T-helper 1 cell treated with Interleukin-12 subunit alpha and Interleukin-12 subunit beta and Interleukin-4 antibody, amounts not matched to agents 30 ng/mL and 1 ng/mL, for 36 hours (primary cell): ENCODE measurements around the gene PGAP3. TPM values are rescaled to one million over a fixed set of nuclear protein-coding genes. Genes with fewer than 3 reads are reported as not detected.

Experiments
- intact Hi-C: fragments of 100-400 bp; cut with micrococcal nuclease; formaldehyde crosslinking; loops from one replicate; pipeline ENCODE4 v1.15.1; 2024
- total RNA-seq: library from RNA; stranded (reverse); gene quantifications from 2 replicates; pipeline ENCODE4 v1.2.3, GENCODE V29; 2022

PGAP3 gene
- total RNA-seq, 1 donor from 2014 or later = 22.1 TPM

GRCh38 chr17:39672522-39673334 lies 15.1 kb downstream of the PGAP3 start:
- intact Hi-C loops = no loop called here

DNA sequence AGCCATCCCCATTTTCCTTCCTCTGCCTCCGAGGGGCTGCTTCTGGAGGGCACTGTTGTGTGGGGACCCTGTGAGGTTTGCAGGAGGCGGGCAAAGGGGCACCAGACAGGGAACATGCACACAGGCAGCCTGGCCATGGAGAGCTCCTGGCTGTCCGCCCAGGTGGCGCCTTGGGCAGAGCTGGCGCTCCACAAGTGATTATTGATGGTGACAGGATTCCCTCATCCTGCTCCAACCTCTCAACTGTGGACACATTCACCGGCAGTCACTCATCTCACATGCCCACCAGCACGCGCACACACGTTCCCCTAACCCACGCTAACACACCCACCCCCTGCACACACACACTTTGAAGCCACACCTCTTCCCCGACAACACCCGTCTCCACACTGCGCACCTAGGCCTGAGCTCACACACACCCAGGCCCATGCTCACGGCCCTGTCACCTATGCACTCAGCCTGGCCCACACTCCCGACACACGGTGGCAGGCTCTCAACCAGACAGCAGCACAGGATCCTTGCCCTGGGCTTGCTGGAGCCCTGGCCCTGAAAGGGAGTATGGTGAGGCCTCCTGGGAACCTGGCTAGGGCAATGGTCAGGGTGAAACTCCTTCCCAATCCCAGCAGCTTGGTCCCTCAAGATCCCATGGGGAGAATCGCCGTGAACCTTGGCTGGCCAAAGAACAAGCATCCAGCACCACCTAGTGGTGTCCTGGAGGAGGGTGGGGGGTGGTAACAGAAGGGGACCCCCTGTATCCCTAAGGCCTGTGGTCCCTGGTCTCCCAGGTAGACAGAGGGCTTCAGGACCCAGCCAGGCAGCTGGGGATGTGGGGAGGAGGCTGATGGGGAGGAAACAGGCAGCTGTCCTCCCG lies 16.0 kb downstream of the PGAP3 start:
- intact Hi-C loops = no loop called here

GRCh38 chr17:39670746-39671145 lies 17.1 kb downstream of the PGAP3 start:
- intact Hi-C loops = no loop called here

- intact Hi-C loops = no loop called here
Measured at GRCh38 chr17:39669897-39670735, 17.7 kb downstream of the PGAP3 start.

GRCh38 chr17:39667945-39668924 lies 19.6 kb downstream of the PGAP3 start, which contains the start of gene PNMT:
Gene PNMT, plus strand, starts transcription at chr17:39668453. Its CDS starts 23 bp downstream, at chr17:39668476.
- intact Hi-C loops = loop anchor here (1.0 kb wide), 1 partner anchor 46 kb away; no protein-coding TSS in a partner anchor

GRCh38 chr17:39667262-39667944 lies 20.5 kb downstream of the PGAP3 start:
- intact Hi-C loops = no loop called here

GRCh38 chr17:39666601-39667261 lies 21.1 kb downstream of the PGAP3 start:
- intact Hi-C loops = no loop called here

- intact Hi-C loops = no loop called here
Measured at GRCh38 chr17:39666231-39666600, 21.6 kb downstream of the PGAP3 start.

GRCh38 chr17:39665642-39666224 lies 22.1 kb downstream of the PGAP3 start:
- intact Hi-C loops = no loop called here

GRCh38 chr17:39664581-39665561 lies 23.0 kb downstream of the PGAP3 start, which contains the start of gene TCAP:
Gene TCAP, plus strand, starts transcription at chr17:39665349. Its CDS starts 11 bp downstream, at chr17:39665360.
- intact Hi-C loops = no loop called here

DNA sequence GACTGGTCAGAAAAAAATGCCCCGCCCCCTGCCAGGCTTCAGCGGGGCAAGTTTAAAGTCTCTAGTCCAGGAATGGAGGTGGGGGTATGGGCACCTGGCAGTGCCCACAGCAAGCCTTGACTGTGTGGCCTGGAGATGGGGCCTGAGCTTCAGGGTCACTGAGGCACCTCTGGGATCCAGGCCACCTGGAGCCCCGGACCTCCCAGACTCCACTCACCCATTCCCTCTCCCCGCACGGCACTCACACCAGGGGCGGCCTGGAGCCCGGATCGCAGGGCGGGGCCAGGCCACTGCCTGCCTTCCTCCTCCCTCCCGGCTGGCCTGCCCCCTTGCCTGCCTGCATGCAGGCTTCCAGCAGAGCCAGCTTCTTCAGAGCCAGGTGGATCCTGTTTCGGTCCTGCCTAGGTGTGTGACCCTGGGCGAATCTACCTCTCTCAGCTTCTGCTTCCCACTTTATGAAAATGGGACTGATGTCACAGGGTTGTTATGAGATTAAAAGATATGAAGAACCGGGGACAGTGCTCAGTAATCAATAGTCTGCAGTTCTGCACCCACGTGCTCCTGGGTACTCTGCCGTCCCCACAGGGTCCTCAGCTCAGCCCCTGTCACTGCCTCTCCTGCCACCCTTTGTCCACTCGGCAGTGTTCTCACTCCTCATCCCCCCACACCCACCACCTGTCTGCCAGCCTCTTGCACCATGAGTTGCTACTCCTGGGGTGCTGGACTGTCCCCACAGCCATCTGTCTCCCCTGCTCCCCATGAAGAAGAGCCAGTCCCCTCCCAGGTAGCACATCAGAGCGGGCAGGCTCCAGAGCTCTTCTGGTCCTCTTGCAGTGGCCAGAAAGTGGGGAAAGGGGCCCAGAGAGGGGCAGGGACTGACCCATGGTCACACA lies 23.9 kb downstream of the PGAP3 start:
- intact Hi-C loops = no loop called here

DNA sequence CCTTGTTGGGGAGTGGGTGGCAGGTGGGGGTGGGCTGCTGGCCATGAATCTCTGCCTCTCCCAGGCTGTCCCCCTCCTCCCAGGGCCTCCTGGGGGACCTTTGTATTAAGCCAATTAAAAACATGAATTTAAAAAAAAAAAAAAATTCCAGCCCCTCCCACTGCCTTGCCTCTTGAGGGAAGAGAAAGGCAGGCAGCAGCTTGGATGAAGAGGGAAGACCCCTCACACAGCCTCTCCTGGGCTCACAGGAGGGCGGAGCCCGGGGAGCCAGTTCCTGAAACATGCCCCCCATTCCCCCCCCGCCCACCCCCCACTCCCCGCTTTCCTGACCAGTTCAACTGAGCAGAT lies 24.5 kb downstream of the PGAP3 start:
- intact Hi-C loops = no loop called here

DNA sequence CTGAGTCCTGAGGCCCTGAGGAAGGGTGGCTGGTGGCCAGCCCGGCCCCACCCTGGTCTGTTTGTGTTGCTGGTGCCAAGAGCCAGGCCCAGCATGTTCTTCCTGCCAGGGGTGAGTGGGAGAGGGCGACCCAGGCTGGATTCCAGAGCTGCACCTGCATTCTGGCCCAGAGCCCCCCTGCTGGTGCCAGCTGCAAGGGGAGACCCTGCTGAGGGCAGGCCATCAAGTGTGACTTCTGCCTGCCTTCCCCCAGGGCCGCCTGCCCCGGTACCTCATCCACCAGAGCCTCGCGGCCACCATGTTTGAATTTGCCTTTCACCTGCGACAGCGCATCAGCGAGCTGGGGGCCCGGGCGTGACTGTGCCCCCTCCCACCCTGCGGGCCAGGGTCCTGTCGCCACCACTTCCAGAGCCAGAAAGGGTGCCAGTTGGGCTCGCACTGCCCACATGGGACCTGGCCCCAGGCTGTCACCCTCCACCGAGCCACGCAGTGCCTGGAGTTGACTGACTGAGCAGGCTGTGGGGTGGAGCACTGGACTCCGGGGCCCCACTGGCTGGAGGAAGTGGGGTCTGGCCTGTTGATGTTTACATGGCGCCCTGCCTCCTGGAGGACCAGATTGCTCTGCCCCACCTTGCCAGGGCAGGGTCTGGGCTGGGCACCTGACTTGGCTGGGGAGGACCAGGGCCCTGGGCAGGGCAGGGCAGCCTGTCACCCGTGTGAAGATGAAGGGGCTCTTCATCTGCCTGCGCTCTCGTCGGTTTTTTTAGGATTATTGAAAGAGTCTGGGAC lies 25.1 kb downstream of the PGAP3 start:
- intact Hi-C loops = no loop called here

- intact Hi-C loops = no loop called here
Measured at GRCh38 chr17:39661744-39662541, 25.9 kb downstream of the PGAP3 start.
